RWPE1 (cell line): Measurements from ENCODE around the gene CDH3.

Experiments used
- CTCF ChIA-PET: fragments of 350-600 bp; sonication (Branson Sonifier 250); formaldehyde crosslinking; extraction: SDS; loops from one replicate; lab custom pipeline; 2021; lab: Yijun Ruan, JAX
- POLR2A ChIA-PET: fragments of 400-600 bp; formaldehyde crosslinking; extraction: SDS; loops from one replicate; lab custom pipeline; 2020; ENCODE audit warnings: antibody characterized with exemption; ENCODE audit not compliant: low non-redundant PET; lab: Yijun Ruan, JAX
- DNase-seq: peaks from one replicate; pipeline ENCODE4 v3.0.0; 2012; ENCODE audit warnings: low spot score
- H3K27ac ChIP-seq: fragments of 450-650 bp; 2 replicates; pipeline ENCODE4 v1.5.1; 2017
- CTCF ChIP-seq: fragments of 450-650 bp; conservative IDR thresholded peaks from 2 replicates; pipeline ENCODE4 v1.5.1; 2017; ENCODE audit warnings: low read depth, mild to moderate bottlenecking

Gene CDH3

GRCh38 chr16:68612996-68613395, 32.1 kb upstream of the CDH3 start:
- POLR2A ChIA-PET, result no interaction called here
- CTCF ChIA-PET, result interaction anchor here (1.4 kb wide), 1 partner anchor 22 kb away, joined by 4 read pairs; no protein-coding TSS in a partner anchor
- DNase-seq, result no peak
- TF ChIP-seq CTCF, result no peak
- no peak overlapping the region for H3K27ac ChIP-seq

GRCh38 chr16:68617734-68618133, 27.4 kb upstream of the CDH3 start:
- CTCF ChIA-PET, result no interaction called here
- POLR2A ChIA-PET, result no interaction called here
- no peak for TF ChIP-seq CTCF

GRCh38 chr16:68626557-68626956, 18.6 kb upstream of the CDH3 start:
- no peak for TF ChIP-seq CTCF
- H3K27ac ChIP-seq, result no peak overlapping the region
- no peak for DNase-seq
- CTCF ChIA-PET, result no interaction called here
- POLR2A ChIA-PET, result interaction anchor here (0.6 kb wide), 1 partner anchor 26 kb away, joined by 4 read pairs; no protein-coding TSS in a partner anchor

More at GRCh38 chr16:68617734-68618133, 27.4 kb upstream of the CDH3 start:
- DNase-seq, result no peak
- H3K27ac ChIP-seq, result no peak overlapping the region

- no peak for DNase-seq
- no peak for TF ChIP-seq CTCF
- H3K27ac ChIP-seq, result no peak overlapping the region
- ChIA-PET POLR2A (no interaction called here), CTCF (interaction anchor here (1.1 kb wide), 1 partner anchor 37 kb away, joined by 3 read pairs; no protein-coding TSS in a partner anchor)
These were observed 17.1 kb upstream of the CDH3 start for GRCh38 chr16:68627951-68628425.

- no peak for TF ChIP-seq CTCF
- CTCF ChIA-PET, result interaction anchor here (0.7 kb wide), 1 partner anchor 40 kb away, joined by 5 read pairs; no protein-coding TSS in a partner anchor
- no peak overlapping the region for H3K27ac ChIP-seq
- DNase-seq, result no peak
- POLR2A ChIA-PET, result no interaction called here
These were observed 15.7 kb upstream of the CDH3 start for GRCh38 chr16:68629351-68629910.

- H3K27ac ChIP-seq, result peak overlapping the region; percentile 75
- DNase-seq, result peak; percentile 75
- CTCF ChIA-PET, result interaction anchor here (0.5 to 1.3 kb wide), 4 partner anchors 11 to 127 kb away, joined by 3 to 7 read pairs (median 4); no protein-coding TSS in a partner anchor
- TF ChIP-seq CTCF, result no peak
- POLR2A ChIA-PET, result interaction anchor here (0.5 to 1.4 kb wide), 2 partner anchors 9 to 12 kb away, joined by 3 to 10 read pairs; partner anchors contain the start of gene CDH3
These were observed 9.0 kb upstream of the CDH3 start for GRCh38 chr16:68636064-68636560.
